ENCODE data around the gene SYCE3. TPM values are rescaled to one million over a fixed set of nuclear protein-coding genes. Genes with fewer than 3 reads are reported as not detected.
A peak's percentile ranks its signal among the peaks of the same experiment; 100 is the strongest.

The SYCE3 gene
- total RNA-seq, 1 experiment from 2014 or later = not detected

- Mint-ChIP-seq H3K27ac (ENCODE audit: unreplicated experiment) (peak overlapping the region; percentile 34), H3K27me3 (ENCODE audit: unreplicated experiment) (no peaks in the 10 kb centered on the region), H3K36me3 (ENCODE audit: insufficient read depth, unreplicated experiment) (peaks cover 74% of the 10 kb centered on the region), H3K4me1 (ENCODE audit: low read depth, unreplicated experiment) (no peaks in the 10 kb centered on the region), H3K4me3 (ENCODE audit: low read depth, unreplicated experiment) (no peak overlapping the region), H3K9me3 (ENCODE audit: low read depth, unreplicated experiment) (no peaks in the 10 kb centered on the region)
- TF ChIP-seq CTCF (IDR thresholded peaks at IDR 0.05; ENCODE audit: unreplicated experiment) = no peak
- DNase-seq = no peak
- CTCF ChIA-PET = interaction anchor here (0.6 kb wide), 1 partner anchor 13 kb away, joined by 3 read pairs; no protein-coding TSS in a partner anchor
- BruUV-seq (replicated peaks) = no TSS peak
- intact Hi-C loops (cut with micrococcal nuclease; ENCODE audit: unreplicated experiment) = no loop called here
Measured at GRCh38 chr22:50577697-50577986, 14.9 kb upstream of the SYCE3 start.

- DNase-seq = no peak
- intact Hi-C loops (cut with micrococcal nuclease; ENCODE audit: unreplicated experiment) = no loop called here
- no TSS peak for BruUV-seq (replicated peaks)
- Mint-ChIP-seq H3K4me3 (ENCODE audit: low read depth, unreplicated experiment) (no peak overlapping the region), H3K9me3 (ENCODE audit: low read depth, unreplicated experiment) (no peaks in the 10 kb centered on the region), H3K27me3 (ENCODE audit: unreplicated experiment) (no peaks in the 10 kb centered on the region), H3K36me3 (ENCODE audit: insufficient read depth, unreplicated experiment) (peaks cover 73% of the 10 kb centered on the region), H3K4me1 (ENCODE audit: low read depth, unreplicated experiment) (no peaks in the 10 kb centered on the region), H3K27ac (ENCODE audit: unreplicated experiment) (peak overlapping the region; percentile 34)
- CTCF ChIA-PET = interaction anchor here (0.6 kb wide), 1 partner anchor 12 kb away, joined by 3 read pairs; no protein-coding TSS in a partner anchor
- TF ChIP-seq CTCF (IDR thresholded peaks at IDR 0.05; ENCODE audit: unreplicated experiment) = no peak
Measured at GRCh38 chr22:50576806-50577696, 14.3 kb upstream of the SYCE3 start.

DNA sequence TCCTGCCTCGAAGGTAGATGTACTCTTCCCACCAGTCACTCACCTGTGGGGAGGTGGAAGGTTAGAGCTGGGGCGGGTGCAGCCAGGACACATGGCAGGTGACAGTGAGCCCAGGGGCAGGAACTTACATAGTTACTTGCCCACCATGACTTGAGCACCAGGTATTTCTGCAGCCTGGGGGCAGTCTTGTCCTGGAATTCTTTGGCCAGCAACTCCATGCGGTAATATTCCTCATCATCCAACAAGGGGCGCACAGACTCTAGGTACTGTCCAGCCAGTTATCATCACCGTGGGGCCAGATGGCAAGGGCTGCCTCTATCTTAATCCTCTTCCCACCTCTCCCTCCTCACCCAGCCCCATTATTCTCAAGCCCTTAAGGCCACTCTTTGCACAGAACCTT is 13.4 kb upstream of the SYCE3 start:
- intact Hi-C loops (cut with micrococcal nuclease; ENCODE audit: unreplicated experiment) = no loop called here
- peak overlapping the region; percentile 34 for H3K27ac Mint-ChIP-seq (ENCODE audit: unreplicated experiment)
- peaks cover 71% of the 10 kb centered on the region for H3K36me3 Mint-ChIP-seq (ENCODE audit: insufficient read depth, unreplicated experiment)
- no TSS peak for BruUV-seq (replicated peaks)
- H3K9me3 Mint-ChIP-seq (ENCODE audit: low read depth, unreplicated experiment) = no peaks in the 10 kb centered on the region
- peak; percentile 27 for DNase-seq
- no peaks in the 10 kb centered on the region for H3K27me3 Mint-ChIP-seq (ENCODE audit: unreplicated experiment)
- no peaks in the 10 kb centered on the region for H3K4me1 Mint-ChIP-seq (ENCODE audit: low read depth, unreplicated experiment)
- TF ChIP-seq CTCF (IDR thresholded peaks at IDR 0.05; ENCODE audit: unreplicated experiment) = no peak
- H3K4me3 Mint-ChIP-seq (ENCODE audit: low read depth, unreplicated experiment) = no peak overlapping the region
- CTCF ChIA-PET = no interaction called here

DNA sequence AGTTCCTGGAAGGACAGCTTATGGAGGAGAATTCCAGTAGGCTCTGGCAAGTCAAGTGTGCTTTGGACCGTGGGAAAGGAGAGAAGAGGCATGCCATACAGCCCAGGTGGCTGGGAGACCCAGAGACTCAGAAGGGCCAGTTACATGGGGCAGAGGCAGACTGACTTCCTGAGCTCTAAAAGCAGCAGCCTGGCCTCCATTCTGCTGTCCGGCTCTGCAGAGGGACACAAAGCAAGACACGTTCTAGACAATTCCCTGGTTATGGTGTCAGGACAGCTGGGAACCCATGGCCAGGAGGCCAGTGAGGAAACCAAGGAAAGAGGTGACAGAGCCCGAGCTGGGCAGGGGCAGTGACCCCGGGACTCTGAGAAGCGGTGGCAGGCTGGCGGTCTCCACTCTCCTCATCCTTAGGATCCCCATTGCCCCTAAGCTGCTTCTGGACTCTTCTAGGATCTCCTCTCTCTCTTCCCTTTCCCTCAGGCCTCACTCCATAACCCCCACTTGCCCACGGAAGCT is 12.8 kb upstream of the SYCE3 start:
- CTCF ChIA-PET = no interaction called here

More for the DNA sequence above, 12.8 kb upstream of the SYCE3 start:
- no peak for TF ChIP-seq CTCF (IDR thresholded peaks at IDR 0.05; ENCODE audit: unreplicated experiment)
- Mint-ChIP-seq H3K27me3 (ENCODE audit: unreplicated experiment) (no peaks in the 10 kb centered on the region), H3K4me1 (ENCODE audit: low read depth, unreplicated experiment) (no peaks in the 10 kb centered on the region), H3K9me3 (ENCODE audit: low read depth, unreplicated experiment) (no peaks in the 10 kb centered on the region), H3K27ac (ENCODE audit: unreplicated experiment) (no peak overlapping the region), H3K4me3 (ENCODE audit: low read depth, unreplicated experiment) (no peak overlapping the region), H3K36me3 (ENCODE audit: insufficient read depth, unreplicated experiment) (peaks cover 72% of the 10 kb centered on the region)
- BruUV-seq (replicated peaks) = no TSS peak
- DNase-seq = no peak
- intact Hi-C loops (cut with micrococcal nuclease; ENCODE audit: unreplicated experiment) = no loop called here

Data from Calu3 (cell line).